Esophagus muscularis mucosa (tissue), 4 donors: ENCODE results near the gene PDE1A.

Experiments
- CTCF ChIP-seq, 3 experiments: fragments of 200-600 bp in 2 of 3; fragments of 450-650 bp in 1 of 3; sonication (generic) in 2 of 3; IDR thresholded peaks; one replicate each; pipeline ENCODE4 v1.5.1; 2017 to 2019; ENCODE audit warnings: antibody characterized with exemption in 3 of 3, mild to moderate bottlenecking in 2 of 3, moderate library complexity in 1 of 3
- EP300 ChIP-seq: sonication (generic); formaldehyde crosslinking; IDR thresholded peaks from one replicate; pipeline ENCODE4 v1.6.1; 2017; ENCODE audit warnings: antibody characterized with exemption
- POLR2A ChIP-seq: fragments of 450-650 bp; IDR thresholded peaks from one replicate; pipeline ENCODE4 v1.6.1; 2017; ENCODE audit warnings: antibody characterized with exemption, moderate library complexity, mild to moderate bottlenecking, low read depth
- POLR2AphosphoS5 ChIP-seq, 2 donors: sonication (generic); formaldehyde crosslinking; IDR thresholded peaks; one replicate each; pipeline ENCODE4 v1.6.1; 2017; ENCODE audit warnings: antibody characterized with exemption in 2 of 2

GRCh38 chr2:182259629-182260150 lies 167.1 kb downstream of the PDE1A start:
- TF ChIP-seq CTCF (IDR thresholded peaks at IDR 0.05): no peak
- no peak for TF ChIP-seq EP300
- TF ChIP-seq POLR2A: no peak
- no peak for TF ChIP-seq POLR2AphosphoS5 (IDR thresholded peaks at IDR 0.05)
